ENCODE data around the gene DHRSX. TPM values are rescaled to one million over a fixed set of nuclear protein-coding genes. Genes with fewer than 3 reads are reported as not detected.
"Not testable (repeated sequence)": the region's sequence is repeated elsewhere in the genome, so short reads cannot be mapped to it uniquely, and the experiment has no call there.

DHRSX gene
- polyA plus RNA-seq, 2 of the 4 experiments (the other 2 are of a cell fraction): 32.1 to 56.3 TPM

- no peak for ATAC-seq
- H3K4me2 ChIP-seq: no peak overlapping the region
- ChIA-PET CTCF (no interaction called here), POLR2A (no interaction called here)
- 92% methylated on average over 12 of the region's 12 CpGs for WGBS (ENCODE audit: missing lambda C conversion rate)
- peaks cover 24% of the 10 kb centered on the region for H3K9me3 ChIP-seq
- TF ChIP-seq HOXA7 (CRISPR knock-in tag; IDR thresholded peaks at IDR 0.05) (no peak), KDM5A (IDR thresholded peaks at IDR 0.05) (no peak), MYC (IDR thresholded peaks at IDR 0.05; ENCODE audit: borderline replicate concordance, low read length) (no peak)
- TF ChIP-seq, protein P1, sequence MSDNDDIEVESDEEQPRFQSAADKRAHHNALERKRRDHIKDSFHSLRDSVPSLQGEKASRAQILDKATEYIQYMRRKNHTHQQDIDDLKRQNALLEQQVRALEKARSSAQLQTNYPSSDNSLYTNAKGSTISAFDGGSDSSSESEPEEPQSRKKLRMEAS (IDR thresholded peaks at IDR 0.05): no peak
- no peak overlapping the region for H3K4me3 ChIP-seq
- no peak for DNase-seq (ENCODE audit: low read depth in 1 of 2, low spot score in 1 of 2)
- no peaks in the 10 kb centered on the region for H3K4me1 ChIP-seq
- H3K27ac ChIP-seq: no peak overlapping the region
- FAIRE-seq: no peak
Observed at GRCh38 chrX:2220829-2221567, 279.8 kb downstream of the DHRSX start.

DNA sequence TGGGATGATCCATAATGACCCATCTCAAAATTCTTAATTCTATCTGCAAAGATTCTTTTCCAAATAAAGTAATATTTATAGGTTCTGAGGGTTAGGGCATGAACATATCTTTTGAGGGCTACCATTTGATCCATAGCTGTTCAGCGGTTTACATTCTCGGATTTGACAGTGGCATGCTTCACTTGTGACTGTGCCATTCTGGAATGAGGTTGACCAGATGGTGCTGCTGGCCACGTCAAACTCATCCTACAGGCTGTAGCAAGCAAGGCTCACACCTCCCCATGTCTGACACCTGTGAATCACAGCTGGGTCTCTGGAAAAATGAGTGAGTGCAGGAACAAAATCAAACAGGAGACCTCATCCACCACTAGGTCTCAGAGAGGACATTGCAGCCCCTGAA is 280.5 kb downstream of the DHRSX start:
- ChIA-PET CTCF (no interaction called here), POLR2A (no interaction called here)
- ATAC-seq: no peak
- FAIRE-seq: no peak
- H3K9me3 ChIP-seq: peaks cover 24% of the 10 kb centered on the region
- no peak for DNase-seq (ENCODE audit: low read depth in 1 of 2, low spot score in 1 of 2)
- no peak overlapping the region for H3K4me3 ChIP-seq
- no peak overlapping the region for H3K27ac ChIP-seq
- TF ChIP-seq HOXA7 (CRISPR knock-in tag; IDR thresholded peaks at IDR 0.05): no peak
- TF ChIP-seq RFX5 (IDR thresholded peaks at IDR 0.05): no peak
- TF ChIP-seq MAZ (IDR thresholded peaks at IDR 0.05; ENCODE audit: borderline replicate concordance, low read depth, low read length): no peak
- no peak for TF ChIP-seq PHF8 (IDR thresholded peaks at IDR 0.05; ENCODE audit: borderline replicate concordance, low read depth)
- no peak for TF ChIP-seq ZSCAN20 (CRISPR knock-in tag; IDR thresholded peaks at IDR 0.05)
- no peak for TF ChIP-seq FOXS1 (CRISPR knock-in tag; IDR thresholded peaks at IDR 0.05)
- no peak for TF ChIP-seq CBX2 (IDR thresholded peaks at IDR 0.05; ENCODE audit: borderline replicate concordance, low read depth)
- 92% methylated on average over 3 of the region's 3 CpGs for WGBS (ENCODE audit: missing lambda C conversion rate)
- H3K4me2 ChIP-seq: no peak overlapping the region
- H3K4me1 ChIP-seq: no peaks in the 10 kb centered on the region

GRCh38 chrX:2214138-2214823 is 286.5 kb downstream of the DHRSX start:
- FAIRE-seq; H3K4me2 ChIP-seq; ATAC-seq; CTCF ChIA-PET; DNase-seq (ENCODE audit: low read depth in 1 of 2, low spot score in 1 of 2); H3K9me3 ChIP-seq; H3K4me3 ChIP-seq; H3K27ac ChIP-seq; H3K4me1 ChIP-seq; POLR2A ChIA-PET: not testable (repeated sequence)
- WGBS (ENCODE audit: missing lambda C conversion rate): 81% methylated on average over 7 of the region's 7 CpGs

DNA sequence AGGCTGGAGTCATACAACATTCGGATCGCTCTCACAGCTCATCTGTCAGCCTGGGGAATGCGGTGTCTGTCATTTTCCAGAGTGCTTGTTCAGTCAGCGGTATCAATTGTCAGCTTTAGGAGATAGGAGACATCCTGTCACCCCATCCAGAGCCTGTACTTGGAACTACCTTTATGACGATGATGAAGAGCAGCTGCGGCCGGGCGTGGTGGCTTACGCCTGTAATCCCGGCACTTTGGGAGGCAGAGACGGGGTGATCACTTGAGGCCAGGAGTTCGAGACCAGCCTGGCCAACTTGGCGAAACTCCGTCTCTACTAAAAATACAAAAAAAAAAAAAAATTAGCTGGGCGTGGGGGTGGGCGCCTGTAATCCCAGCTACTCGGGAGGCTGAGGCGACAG is 289.1 kb downstream of the DHRSX start:
- H3K9me3 ChIP-seq; H3K4me3 ChIP-seq; H3K27ac ChIP-seq; ATAC-seq; DNase-seq (ENCODE audit: low read depth in 1 of 2, low spot score in 1 of 2); CTCF ChIA-PET; POLR2A ChIA-PET; H3K4me2 ChIP-seq; FAIRE-seq; H3K4me1 ChIP-seq: not testable (repeated sequence)
- 87% methylated on average over 18 of the region's 18 CpGs for WGBS (ENCODE audit: missing lambda C conversion rate)

DNA sequence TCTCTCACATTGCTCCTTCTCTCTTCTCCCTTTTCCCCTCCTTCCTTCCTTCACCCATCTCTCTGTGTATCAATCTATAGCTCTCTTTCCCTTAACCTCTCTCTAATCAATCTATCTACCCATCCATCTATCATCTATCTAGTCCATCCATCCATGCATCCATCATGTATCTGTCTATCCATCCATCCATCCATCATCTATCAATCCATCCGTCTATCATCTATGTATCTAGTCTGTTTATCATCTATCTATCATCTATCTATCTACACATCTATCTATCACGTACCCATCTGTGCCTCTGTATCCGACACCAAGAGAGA is 307.5 kb downstream of the DHRSX start:
- H3K9me3 ChIP-seq: no peaks in the 10 kb centered on the region
- peaks cover 6% of the 10 kb centered on the region; the same call in 2 of the 3 replicates for H3K4me1 ChIP-seq
- FAIRE-seq: no peak
- no peak overlapping the region for H3K4me2 ChIP-seq
- CTCF ChIA-PET: no interaction called here
- WGBS (ENCODE audit: missing lambda C conversion rate): 79% methylated on average over 3 of the region's 3 CpGs
- DNase-seq (ENCODE audit: low read depth in 1 of 2, low spot score in 1 of 2): no peak
- H3K4me3 ChIP-seq: no peak overlapping the region
- TF ChIP-seq HOXB5 (CRISPR knock-in tag; IDR thresholded peaks at IDR 0.05): no peak
- no peak for TF ChIP-seq FOSL2 (IDR thresholded peaks at IDR 0.05)
- no peak for TF ChIP-seq FOSL2 (CRISPR knock-in tag; IDR thresholded peaks at IDR 0.05)
- POLR2A ChIA-PET: no interaction called here
- H3K27ac ChIP-seq: no peak overlapping the region
- ATAC-seq: no peak

All from A549 (cell line).